Activated naive CD8-positive, alpha-beta T cell treated with anti-CD3 and anti-CD28 coated beads, Interleukin-2, amount 10 ng/mL, durations not matched to agents 7 days and 5 days (primary cell): Measurements from ENCODE around the gene CH25H. TPM values are rescaled to one million over a fixed set of nuclear protein-coding genes. Genes with fewer than 3 reads are reported as not detected.
"Not testable (repeated sequence)": the region's sequence is repeated elsewhere in the genome, so short reads cannot be mapped to it uniquely, and the experiment has no call there.

Source experiments
- ATAC-seq: fragments of 150-1000 bp; cut with Tn5 transposase; one replicate; pipeline ENCODE4 v1.10.0; 2021; ENCODE audit warnings: low read depth, moderate library complexity
- POLR2A ChIA-PET: fragments of 350-600 bp; sonication (Branson Sonifier 250); formaldehyde crosslinking; loops from one replicate; lab custom pipeline; 2021; ENCODE audit warnings: antibody characterized with exemption; lab: Charles Lee
- DNase-seq: peaks from one replicate; pipeline ENCODE4 v3.0.0; 2021
- H3K27ac Mint-ChIP-seq: one replicate; pipeline ENCODE4 v1.8.0; 2022; ENCODE audit warnings: mild to moderate bottlenecking, mixed read lengths
- H3K27me3 Mint-ChIP-seq: one replicate; pipeline ENCODE4 v1.8.0; 2022; ENCODE audit warnings: mild to moderate bottlenecking, moderate library complexity, mixed read lengths
- H3K36me3 Mint-ChIP-seq: one replicate; pipeline ENCODE4 v1.8.0; 2021; ENCODE audit warnings: mild to moderate bottlenecking, mixed read lengths
- H3K4me1 Mint-ChIP-seq: one replicate; pipeline ENCODE4 v1.8.0; 2021; ENCODE audit warnings: mixed read lengths
- H3K4me3 Mint-ChIP-seq: one replicate; pipeline ENCODE4 v1.8.0; 2022; ENCODE audit warnings: mild to moderate bottlenecking, moderate library complexity, mixed read lengths
- H3K9me3 Mint-ChIP-seq: one replicate; pipeline ENCODE4 v1.8.0; 2021; ENCODE audit warnings: mixed read lengths
- total RNA-seq, 2 experiments: library from RNA; stranded (reverse); gene quantifications; one replicate each; pipeline ENCODE4 v1.2.3, GENCODE V29; 2021

Gene CH25H
- not detected for total RNA-seq

- POLR2A ChIA-PET = interaction anchor here (0.7 to 2.5 kb wide), 5 partner anchors 10 to 327 kb away, joined by 3 to 7 read pairs (median 4); partner anchors contain the start of genes FAS and STAMBPL1
- H3K36me3 Mint-ChIP-seq = no peaks in the 10 kb centered on the region
- no peak within 1 kb of the TSS for H3K27ac Mint-ChIP-seq
Measured at GRCh38 chr10:89207181-89207800, at the start of gene CH25H. Gene CH25H, minus strand, starts transcription at chr10:89207317. Its CDS starts 25 bp downstream, at chr10:89207292.

GRCh38 chr10:89256340-89256739 lies 49.2 kb upstream of the CH25H start:
- no peak overlapping the region for H3K27ac Mint-ChIP-seq
- H3K27me3 Mint-ChIP-seq = peaks cover 28% of the 10 kb centered on the region
- peaks cover 14% of the 10 kb centered on the region for H3K36me3 Mint-ChIP-seq
- peaks cover 15% of the 10 kb centered on the region for H3K9me3 Mint-ChIP-seq
- ATAC-seq (no peak), DNase-seq (no peak)
- peaks cover 6% of the 10 kb centered on the region for H3K4me1 Mint-ChIP-seq
- H3K4me3 Mint-ChIP-seq = no peak overlapping the region
- POLR2A ChIA-PET = interaction anchor here (0.7 to 1.0 kb wide), 2 partner anchors 13 to 158 kb away, joined by 4 read pairs; partner anchors contain the start of gene IFIT5

More at GRCh38 chr10:89207181-89207800, at the start of gene CH25H:
- ATAC-seq (peak; percentile 53), DNase-seq (no peak)
- peaks cover 18% of the 10 kb centered on the region for H3K4me1 Mint-ChIP-seq
- H3K4me3 Mint-ChIP-seq = peak within 1 kb of the TSS; percentile 88
- H3K27me3 Mint-ChIP-seq = peaks cover 22% of the 10 kb centered on the region
- H3K9me3 Mint-ChIP-seq = no peaks in the 10 kb centered on the region

GRCh38 chr10:89255793-89256192 lies 48.7 kb upstream of the CH25H start:
- Mint-ChIP-seq H3K9me3 (peaks cover 15% of the 10 kb centered on the region), H3K27me3 (peaks cover 28% of the 10 kb centered on the region), H3K4me1 (peaks cover 8% of the 10 kb centered on the region), H3K27ac (no peak overlapping the region), H3K36me3 (peaks cover 14% of the 10 kb centered on the region), H3K4me3 (no peak overlapping the region)
- DNase-seq (no peak), ATAC-seq (no peak)
- POLR2A ChIA-PET = interaction anchor here (0.7 to 1.0 kb wide), 2 partner anchors 12 to 159 kb away, joined by 4 read pairs; partner anchors contain the start of gene IFIT5

GRCh38 chr10:89255091-89255579 lies 48.0 kb upstream of the CH25H start:
- H3K4me3 Mint-ChIP-seq, ATAC-seq, POLR2A ChIA-PET, DNase-seq, H3K27ac Mint-ChIP-seq: not testable (repeated sequence)
- H3K27me3 Mint-ChIP-seq = peaks cover 28% of the 10 kb centered on the region
- peaks cover 14% of the 10 kb centered on the region for H3K36me3 Mint-ChIP-seq
- H3K9me3 Mint-ChIP-seq = peaks cover 15% of the 10 kb centered on the region
- peaks cover 11% of the 10 kb centered on the region for H3K4me1 Mint-ChIP-seq

- Mint-ChIP-seq H3K4me1 (peaks cover 20% of the 10 kb centered on the region), H3K27ac (no peak overlapping the region), H3K9me3 (peaks cover 15% of the 10 kb centered on the region), H3K4me3 (no peak overlapping the region), H3K36me3 (peaks cover 14% of the 10 kb centered on the region), H3K27me3 (peaks cover 8% of the 10 kb centered on the region)
- POLR2A ChIA-PET = interaction anchor here (0.9 to 2.0 kb wide), 5 partner anchors 50 to 449 kb away, joined by 4 to 9 read pairs (median 4); partner anchors contain the start of genes IFIT1, IFIT2, IFIT5 and KIF20B
- DNase-seq (no peak), ATAC-seq (no peak)
Measured at GRCh38 chr10:89252225-89252585, 45.1 kb upstream of the CH25H start.

- peak; percentile 100 for ATAC-seq
- Mint-ChIP-seq H3K27me3 (peaks cover 4% of the 10 kb centered on the region), H3K4me1 (peaks cover 20% of the 10 kb centered on the region), H3K9me3 (peaks cover 15% of the 10 kb centered on the region), H3K4me3 (peak within 1 kb of the TSS; percentile 86), H3K36me3 (peaks cover 14% of the 10 kb centered on the region), H3K27ac (peak within 1 kb of the TSS; percentile 79)
- peak; percentile 89 for DNase-seq
- POLR2A ChIA-PET = interaction anchor here (0.7 to 2.0 kb wide), 7 partner anchors 11 to 449 kb away, joined by 3 to 9 read pairs (median 4); partner anchors contain the start of genes IFIT1, IFIT2, IFIT5 and KIF20B
Measured at GRCh38 chr10:89251409-89252224, 44.5 kb upstream of the CH25H start, which contains the start of gene LIPA. Gene LIPA, minus strand, starts transcription at chr10:89251775. Its CDS starts 4,127 bp downstream, at chr10:89247648.

GRCh38 chr10:89250865-89251408 lies 43.8 kb upstream of the CH25H start:
- Mint-ChIP-seq H3K4me3 (peak overlapping the region; percentile 86), H3K27ac (peak overlapping the region; percentile 79), H3K4me1 (peaks cover 20% of the 10 kb centered on the region), H3K9me3 (peaks cover 15% of the 10 kb centered on the region), H3K36me3 (peaks cover 14% of the 10 kb centered on the region), H3K27me3 (no peaks in the 10 kb centered on the region)
- POLR2A ChIA-PET = interaction anchor here (0.7 to 2.0 kb wide), 6 partner anchors 10 to 450 kb away, joined by 3 to 9 read pairs (median 4); partner anchors contain the start of genes IFIT2, IFIT5 and KIF20B
- DNase-seq = no peak
- ATAC-seq = no peak

- H3K9me3 Mint-ChIP-seq = peaks cover 6% of the 10 kb centered on the region
- H3K27me3 Mint-ChIP-seq = no peaks in the 10 kb centered on the region
- H3K4me1 Mint-ChIP-seq = peaks cover 20% of the 10 kb centered on the region
- ATAC-seq (no peak), DNase-seq (no peak)
- H3K4me3 Mint-ChIP-seq = no peak overlapping the region
- no peak overlapping the region for H3K27ac Mint-ChIP-seq
- peaks cover 5% of the 10 kb centered on the region for H3K36me3 Mint-ChIP-seq
- POLR2A ChIA-PET = interaction anchor here (1.2 kb wide), 1 partner anchor 53 kb away, joined by 3 read pairs; the partner anchor contains the start of gene IFIT2
Measured at GRCh38 chr10:89248990-89249389, 41.9 kb upstream of the CH25H start.

- H3K27me3 Mint-ChIP-seq, H3K27ac Mint-ChIP-seq, H3K9me3 Mint-ChIP-seq, H3K4me3 Mint-ChIP-seq, POLR2A ChIA-PET, DNase-seq, ATAC-seq, H3K36me3 Mint-ChIP-seq: not testable (repeated sequence)
- H3K4me1 Mint-ChIP-seq = peaks cover 23% of the 10 kb centered on the region
Measured at GRCh38 chr10:89247623-89248022, 40.5 kb upstream of the CH25H start.

- DNase-seq = no peak
- Mint-ChIP-seq H3K4me1 (peaks cover 22% of the 10 kb centered on the region), H3K9me3 (no peaks in the 10 kb centered on the region), H3K27ac (no peak overlapping the region), H3K4me3 (no peak overlapping the region), H3K36me3 (peaks cover 3% of the 10 kb centered on the region), H3K27me3 (no peaks in the 10 kb centered on the region)
- POLR2A ChIA-PET = no interaction called here
- no peak for ATAC-seq
Measured at GRCh38 chr10:89245802-89246201, 38.7 kb upstream of the CH25H start.

- no peak overlapping the region for H3K27ac Mint-ChIP-seq
Measured at GRCh38 chr10:89242840-89243568, 35.9 kb upstream of the CH25H start.

GRCh38 chr10:89242345-89242684 lies 35.2 kb upstream of the CH25H start:
- Mint-ChIP-seq H3K4me1 (peaks cover 9% of the 10 kb centered on the region), H3K27me3 (no peaks in the 10 kb centered on the region), H3K4me3 (no peak overlapping the region), H3K9me3 (no peaks in the 10 kb centered on the region), H3K36me3 (peaks cover 10% of the 10 kb centered on the region), H3K27ac (no peak overlapping the region)
- POLR2A ChIA-PET = no interaction called here
- ATAC-seq (no peak), DNase-seq (no peak)

More at GRCh38 chr10:89242840-89243568, 35.9 kb upstream of the CH25H start:
- H3K4me1 Mint-ChIP-seq = peaks cover 9% of the 10 kb centered on the region
- H3K27me3 Mint-ChIP-seq = no peaks in the 10 kb centered on the region
- no peak overlapping the region for H3K4me3 Mint-ChIP-seq
- ATAC-seq (no peak), DNase-seq (no peak)
- no peaks in the 10 kb centered on the region for H3K9me3 Mint-ChIP-seq
- POLR2A ChIA-PET = interaction anchor here (1.3 kb wide), 1 partner anchor 13 kb away, joined by 4 read pairs; no protein-coding TSS in a partner anchor
- H3K36me3 Mint-ChIP-seq = peaks cover 10% of the 10 kb centered on the region
